HG02798 (cell line): ENCODE data around the gene KMT5B.

Source experiments
- ATAC-seq: cut with Tn5 transposase; IDR thresholded peaks from one replicate; pipeline ENCODE4 v1.9.1; 2021; ENCODE audit warnings: mild to moderate bottlenecking; ENCODE audit not compliant: unreplicated experiment, poor library complexity

Gene KMT5B

DNA sequence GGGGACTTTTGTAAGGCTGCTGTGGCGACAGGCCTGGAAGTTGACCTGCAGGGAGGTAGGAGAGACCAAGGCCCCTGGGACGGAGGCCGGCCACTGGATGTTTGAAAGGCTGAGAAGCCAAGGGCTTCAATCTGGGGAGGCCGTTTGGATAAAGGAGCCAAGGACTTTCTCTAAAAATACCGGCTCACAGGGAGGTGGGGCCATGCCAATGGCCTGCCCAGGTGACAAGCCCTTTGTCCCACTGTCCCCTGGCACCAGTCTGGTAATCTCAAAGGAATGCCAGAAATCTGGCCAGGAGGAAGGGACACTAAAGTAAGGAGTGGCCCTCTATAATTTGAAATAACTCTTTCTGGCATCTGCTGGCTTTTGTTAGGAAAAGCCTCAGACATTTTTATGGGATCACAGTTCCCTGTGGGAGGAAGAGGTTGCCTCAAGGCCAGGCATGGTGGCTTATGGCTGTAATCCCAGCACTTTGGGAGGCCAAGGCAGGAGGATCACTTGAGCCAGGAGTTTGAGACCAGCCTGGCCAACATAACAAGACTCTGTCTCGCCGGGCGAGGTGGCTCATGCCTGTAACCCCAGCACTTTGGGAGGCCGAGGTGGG is 90.1 kb downstream of the KMT5B start:
- ATAC-seq = no peak

DNA sequence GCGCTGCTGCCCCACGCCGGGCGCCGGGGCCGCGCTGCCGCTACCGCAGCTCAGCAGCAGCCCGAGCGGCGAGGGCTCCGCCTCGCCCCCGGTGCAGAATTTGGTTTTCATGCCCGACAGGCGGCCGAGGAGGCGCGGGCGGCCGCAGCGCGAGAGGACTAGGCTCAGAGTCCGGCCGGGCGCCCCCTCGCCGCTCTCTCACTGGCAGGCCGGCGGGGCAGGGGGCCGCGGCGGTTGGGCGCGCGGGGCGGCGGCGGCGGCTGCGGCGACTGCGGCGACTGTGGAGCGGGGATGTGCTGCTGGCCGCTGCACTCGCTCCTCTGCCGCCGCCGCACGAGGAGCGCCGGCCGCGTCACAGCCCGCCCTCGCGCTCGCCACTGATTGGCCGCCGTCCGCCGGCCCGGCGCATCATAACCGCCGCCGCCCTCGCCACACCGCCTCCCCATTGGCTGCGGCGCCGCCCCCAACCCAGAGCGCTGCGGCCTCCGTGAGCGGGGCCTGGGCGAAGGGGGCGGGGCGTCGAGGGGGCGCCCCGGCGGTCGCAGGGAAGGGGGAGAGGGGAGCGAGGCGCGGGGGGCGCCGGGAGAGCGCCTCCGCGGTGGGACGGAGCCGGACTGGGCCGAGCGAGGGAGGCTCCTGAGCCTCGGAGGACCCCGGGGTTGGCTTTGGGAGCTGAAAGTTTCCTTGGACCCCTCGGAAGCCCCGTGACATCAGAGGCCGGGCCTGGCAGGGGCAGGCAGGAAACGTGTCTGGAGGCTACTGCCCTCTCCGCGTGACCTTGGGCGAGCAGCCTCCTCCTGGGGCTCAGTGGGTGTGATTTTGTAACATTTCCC is 91.8 kb downstream of the KMT5B start, which contains the start of gene CHKA:
CHKA (minus strand) TSS at position 322 of the 833 bp plus-strand sequence; CDS start at position 111, 211 bp downstream.
- peak; percentile 90 for ATAC-seq

DNA sequence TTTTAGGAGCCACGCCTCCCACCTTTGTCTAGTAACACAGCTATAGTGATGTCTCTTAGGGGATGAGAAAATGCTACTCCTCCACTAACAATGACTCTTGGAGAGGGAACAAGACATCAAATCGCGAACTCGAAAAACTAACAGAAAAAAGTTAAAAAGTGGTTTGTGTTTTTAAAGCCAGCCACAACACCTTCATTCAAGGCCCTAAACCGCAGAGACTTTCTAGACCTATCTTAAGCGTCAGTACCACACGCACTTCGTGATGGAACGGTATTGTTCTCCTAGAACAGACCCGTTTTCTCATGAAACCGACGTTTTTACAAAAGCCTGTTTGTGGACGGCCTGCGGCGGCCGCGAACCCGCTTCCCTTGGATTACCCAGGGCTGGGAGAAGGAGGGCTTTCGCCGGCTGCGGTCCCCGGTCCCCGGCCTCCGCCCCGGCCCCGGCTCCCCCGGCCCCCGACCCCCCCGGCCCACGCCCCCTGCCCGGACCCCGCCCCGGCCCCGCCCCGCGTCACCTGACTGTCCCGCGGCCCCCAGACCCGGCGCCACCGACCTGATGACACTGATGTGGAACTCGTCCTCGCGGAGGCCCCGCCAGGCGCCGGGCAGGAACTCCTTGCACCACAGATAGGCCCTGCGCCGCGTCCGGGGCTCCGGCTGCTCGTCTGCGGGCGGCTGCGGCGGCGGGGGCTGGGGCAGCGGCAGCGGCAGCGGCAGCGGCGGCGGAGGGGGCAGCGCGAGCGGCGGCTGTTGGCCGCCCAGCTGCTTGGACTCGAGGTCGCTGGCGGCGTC is 92.6 kb downstream of the KMT5B start:
- ATAC-seq = peak; percentile 21

DNA sequence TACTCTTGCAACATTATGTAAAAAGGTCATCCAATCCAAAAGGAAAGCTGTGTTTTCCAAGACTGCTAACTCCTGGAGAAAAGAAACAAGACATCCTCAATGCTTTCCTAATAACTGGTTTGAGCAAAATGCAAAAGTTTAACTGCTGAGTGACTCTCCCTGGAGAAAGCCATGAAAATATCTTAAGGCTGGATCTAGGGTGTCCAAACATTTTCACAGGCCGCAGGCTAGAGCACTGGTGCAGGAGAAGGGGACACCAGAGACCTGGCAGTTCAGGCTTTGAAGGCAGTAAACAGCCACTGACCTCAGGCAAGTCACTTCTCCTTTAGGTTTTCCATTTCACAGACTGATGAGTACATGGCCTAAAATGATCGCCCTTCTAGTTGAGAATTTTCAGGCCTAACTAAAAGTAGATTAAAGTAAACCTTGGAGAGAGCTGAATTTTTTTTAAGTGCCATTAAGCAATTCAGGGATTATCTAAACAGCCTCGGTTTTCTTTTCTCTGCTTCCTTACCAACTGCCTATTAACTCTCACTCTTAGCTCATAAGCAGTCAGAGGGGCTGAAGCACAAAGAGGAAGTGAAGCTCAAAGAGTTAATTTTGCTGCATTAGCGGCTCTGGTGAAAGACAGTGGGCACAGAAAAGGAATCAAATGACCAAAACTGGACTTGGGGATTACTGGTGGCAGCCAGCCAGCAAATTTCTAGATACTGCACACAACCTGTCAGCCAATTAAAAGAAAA is 94.2 kb downstream of the KMT5B start:
- no peak for ATAC-seq

DNA sequence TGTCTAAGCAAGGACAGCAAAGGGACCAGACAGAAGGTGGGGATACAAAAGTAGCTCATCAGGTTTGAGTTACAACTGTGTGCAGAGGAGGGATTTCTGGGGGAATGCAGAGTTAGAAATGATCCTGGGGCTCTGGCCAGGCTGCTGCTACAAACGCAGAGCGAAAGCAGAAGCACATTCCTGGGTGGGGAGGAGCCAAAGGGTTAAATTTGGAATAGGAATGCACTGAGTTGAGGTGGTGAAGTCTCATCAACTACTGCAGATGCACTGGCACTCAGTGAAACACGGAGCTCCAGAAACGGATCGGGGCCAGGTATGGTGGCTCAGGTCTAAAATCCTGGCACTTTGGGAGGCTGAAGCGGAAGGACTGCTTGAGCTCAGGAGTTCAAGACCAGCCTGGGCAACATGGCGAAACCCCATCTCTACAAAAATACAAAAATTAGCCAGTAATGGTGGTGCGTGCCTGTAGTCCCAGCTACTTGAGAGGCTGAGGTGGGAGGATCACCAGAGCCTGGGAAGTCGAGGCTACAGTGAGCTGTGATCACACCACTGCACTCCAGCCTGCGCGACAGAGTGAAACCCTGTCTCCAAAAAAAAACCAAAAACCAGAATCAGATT is 95.1 kb downstream of the KMT5B start:
- ATAC-seq = no peak

DNA sequence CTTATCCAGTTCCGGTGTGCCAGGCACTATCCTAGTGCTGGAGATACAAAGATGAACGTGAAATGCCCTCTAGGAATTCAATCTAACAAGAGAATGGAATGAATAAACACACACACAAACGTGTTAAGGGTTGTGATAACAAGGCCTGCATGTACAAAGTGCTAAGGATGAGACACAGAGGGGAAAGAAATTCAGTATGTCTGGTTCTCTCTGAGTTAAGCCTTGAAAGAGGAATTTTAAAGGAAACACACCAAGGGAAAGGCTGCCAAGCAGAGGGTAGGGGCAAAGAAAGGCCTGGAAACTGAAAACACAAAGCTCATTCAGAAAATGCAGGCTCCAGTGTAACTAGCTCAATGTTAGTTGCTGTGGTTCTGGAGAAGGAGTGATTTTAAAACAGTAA is 96.1 kb downstream of the KMT5B start:
- no peak for ATAC-seq

DNA sequence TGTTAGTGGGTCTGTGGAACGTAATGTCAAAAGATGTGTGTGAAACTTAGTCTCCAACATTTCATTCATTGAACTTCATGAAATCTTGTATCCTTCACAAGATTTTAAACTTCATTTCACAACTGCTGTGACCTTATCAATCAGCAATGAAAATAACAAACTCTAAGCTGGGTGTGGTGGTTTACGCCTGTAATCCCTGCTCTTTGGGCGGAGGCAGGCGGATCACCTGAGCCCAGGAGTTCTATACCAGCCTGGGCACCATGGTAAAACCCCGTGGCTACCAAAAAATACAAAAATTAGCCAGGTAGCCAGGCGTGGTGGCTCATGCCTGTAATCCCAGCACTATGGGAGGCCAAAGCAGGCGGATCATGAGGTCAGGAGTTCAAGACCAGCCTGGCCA is 97.0 kb downstream of the KMT5B start:
- ATAC-seq = no peak

DNA sequence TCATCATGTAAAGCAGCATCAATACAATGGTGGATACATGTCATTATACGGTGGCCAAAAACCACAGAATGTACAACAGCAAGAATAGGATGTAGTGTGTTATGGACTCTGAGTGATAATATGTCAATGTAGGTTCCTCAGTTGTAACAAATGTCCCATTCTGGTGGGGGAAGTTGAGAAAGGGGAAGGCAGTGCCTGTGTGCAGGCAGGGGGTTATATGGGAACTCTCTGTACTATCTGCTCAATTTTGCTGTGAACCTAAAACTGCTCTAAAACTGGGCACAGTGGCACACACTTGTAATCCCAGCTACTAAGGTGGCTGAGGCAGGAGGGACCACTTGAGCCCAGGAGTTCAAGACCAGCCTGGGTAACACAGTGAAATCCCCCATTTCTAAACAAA is 97.8 kb downstream of the KMT5B start:
- ATAC-seq = no peak

DNA sequence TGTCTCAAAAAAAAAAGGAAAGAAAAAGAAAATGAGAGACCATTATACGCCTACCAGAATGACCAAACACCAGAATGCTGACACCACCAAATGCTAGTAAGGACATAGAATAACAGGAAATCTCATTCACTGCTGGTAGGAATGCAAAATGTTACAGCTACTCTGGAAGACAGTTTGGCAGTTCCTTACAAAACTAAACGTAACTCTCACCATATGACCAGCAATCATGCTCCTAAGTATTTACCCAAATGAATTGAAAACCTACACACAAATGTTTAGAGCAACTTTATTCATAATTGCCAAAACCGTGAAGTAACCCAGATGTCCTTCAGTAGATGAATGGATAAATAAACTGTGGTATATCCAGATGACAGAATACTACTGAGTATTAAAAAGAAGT is 99.1 kb downstream of the KMT5B start:
- no peak for ATAC-seq

DNA sequence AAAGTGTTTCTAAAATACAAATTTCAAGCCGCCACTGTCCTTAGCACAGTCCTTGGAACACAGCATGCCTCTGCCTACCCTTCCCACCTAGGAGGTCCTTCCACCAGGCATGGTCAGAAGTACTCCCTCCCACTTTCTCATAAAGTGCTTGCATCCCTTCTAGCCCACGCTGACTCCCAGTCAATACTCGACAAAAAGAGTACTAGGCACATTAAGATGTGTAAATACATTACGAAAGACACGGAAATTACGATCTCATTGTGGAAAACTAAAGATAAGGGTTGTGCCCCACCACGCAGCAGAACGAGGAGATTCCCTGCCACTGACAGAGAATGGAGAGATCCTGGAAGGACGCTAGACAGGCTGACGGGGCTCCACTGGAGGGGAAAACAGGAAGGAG is 105.4 kb downstream of the KMT5B start:
- ATAC-seq = no peak

DNA sequence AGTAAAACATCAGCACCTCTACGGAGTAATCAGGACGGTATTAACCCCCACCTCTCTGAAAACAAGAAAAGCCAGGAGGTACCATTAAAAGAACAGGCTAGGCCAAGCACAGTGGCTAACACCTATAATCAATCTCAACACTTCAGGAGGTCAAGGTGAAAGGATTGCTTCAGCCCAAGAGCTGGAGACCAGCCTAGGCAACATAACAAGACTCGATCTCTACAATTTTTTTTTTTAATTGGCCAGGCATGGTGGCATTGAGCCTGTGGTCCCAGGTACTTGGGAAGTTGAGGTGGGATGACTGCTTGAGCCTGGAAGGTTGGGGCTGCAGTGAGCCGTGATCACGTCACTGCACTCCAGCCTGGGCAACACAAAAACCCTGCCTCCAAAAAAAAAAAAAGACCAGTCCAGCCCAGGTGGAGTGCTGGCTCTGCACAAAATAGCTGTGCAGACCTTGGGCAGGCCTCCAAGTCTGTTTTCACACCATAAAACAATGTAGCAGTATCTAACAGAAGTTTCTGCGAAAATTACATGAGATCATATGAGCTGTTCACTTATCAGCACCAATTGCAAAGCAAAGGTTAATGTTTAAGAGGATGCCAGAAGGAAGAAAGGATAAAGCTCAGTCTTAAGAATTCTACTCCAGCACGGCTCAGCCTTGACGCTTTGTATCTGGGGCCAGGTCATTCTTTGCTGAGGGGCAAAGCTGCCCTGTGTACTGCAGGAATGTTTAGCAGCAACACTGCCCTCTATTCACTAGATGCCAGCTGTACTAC is 106.7 kb downstream of the KMT5B start:
- no peak for ATAC-seq
